Measurements from ENCODE around the gene GPN3.
A peak's percentile ranks its signal among the peaks of the same experiment; 100 is the strongest.
"Not testable (repeated sequence)": the region's sequence is repeated elsewhere in the genome, so short reads cannot be mapped to it uniquely, and the experiment has no call there.

The GPN3 gene

DNA sequence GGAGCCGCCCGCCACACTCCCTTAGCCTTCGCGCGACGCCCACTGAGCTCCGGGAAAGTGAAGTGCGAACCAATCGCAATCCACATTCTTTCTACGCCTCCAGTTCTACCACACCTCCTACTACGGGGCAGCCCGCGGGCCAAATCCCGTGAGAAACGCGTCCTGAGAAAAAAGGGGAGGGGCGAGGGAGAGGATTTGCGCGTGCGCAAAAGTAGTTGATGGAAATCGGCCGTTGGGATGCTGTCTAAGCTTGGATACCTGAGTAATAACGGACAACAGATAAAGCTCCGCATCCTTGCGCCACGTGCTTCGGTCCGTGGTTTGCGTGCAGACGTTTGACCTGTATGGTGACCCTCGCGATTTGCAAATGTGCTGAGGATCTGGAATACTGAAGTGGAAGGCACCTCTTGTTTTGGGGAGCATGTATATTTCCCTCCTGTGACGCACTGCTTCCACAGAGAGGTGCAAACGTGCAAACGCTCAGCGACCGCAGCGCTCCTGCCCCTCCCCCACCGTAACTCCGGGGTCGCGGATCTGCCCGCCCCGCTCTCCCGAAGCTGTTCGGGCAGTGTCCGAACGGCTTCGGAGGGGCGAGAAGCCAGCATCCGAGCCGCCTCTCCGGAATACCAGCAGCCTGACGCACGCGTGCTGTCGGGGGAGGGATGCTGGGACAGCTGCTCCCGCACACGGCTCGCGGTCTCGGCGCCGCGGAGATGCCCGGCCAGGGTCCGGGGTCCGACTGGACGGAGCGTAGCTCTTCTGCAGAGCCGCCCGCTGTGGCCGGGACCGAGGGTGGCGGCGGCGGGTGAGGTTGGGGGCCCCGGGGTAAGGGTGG lies at the start of gene GPN3, which contains the start of gene FAM216A:
Gene GPN3, minus strand, starts transcription at position 44 of the 835 bp plus-strand sequence. CDS start 54 bp downstream, outside the sequence.
Gene FAM216A, plus strand, starts transcription at position 632 of the 835 bp plus-strand sequence. Its CDS starts 31 bp downstream, at position 663.
- DNase-seq (ENCODE audit: low spot score): peak; percentile 99

DNA sequence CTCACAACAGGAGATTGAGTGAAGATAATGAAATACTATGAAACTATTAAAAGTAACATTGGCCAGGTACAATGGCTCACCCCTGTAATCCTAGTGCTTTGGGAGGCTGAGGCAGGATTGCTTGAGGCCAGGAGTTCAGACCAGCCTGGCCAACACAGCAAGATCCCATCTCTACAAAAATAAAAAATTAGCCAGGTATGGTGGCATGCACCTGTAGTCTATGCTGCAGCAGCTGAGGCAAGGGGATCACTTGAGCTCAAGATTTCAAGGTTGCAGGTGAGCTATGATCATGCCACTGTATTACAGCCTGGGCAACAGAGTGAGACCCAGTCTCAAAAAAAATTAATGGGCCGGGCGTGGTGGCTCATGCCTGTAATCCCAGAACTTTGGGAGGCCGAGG lies 48.9 kb upstream of the GPN3 start:
- no peak for DNase-seq (ENCODE audit: low spot score)

DNA sequence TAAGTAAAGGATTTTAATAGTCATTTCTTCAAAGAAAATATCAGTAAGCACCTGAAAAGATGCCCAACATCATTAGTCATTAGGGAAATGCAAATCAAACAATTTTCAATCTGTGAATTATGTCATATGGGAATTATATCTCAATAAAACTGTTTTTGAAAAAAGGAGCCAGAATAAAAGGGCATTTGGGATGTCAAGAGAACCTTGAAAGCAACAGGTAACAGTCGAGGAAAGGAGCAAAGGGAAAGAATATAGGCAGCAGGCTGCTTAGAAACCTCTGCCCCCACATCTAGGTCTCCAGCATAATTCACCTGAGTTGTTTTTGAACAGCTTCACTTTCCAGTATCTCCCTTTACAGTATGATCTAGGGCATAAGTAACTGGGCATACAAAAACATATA lies 46.3 kb upstream of the GPN3 start:
- no peak for DNase-seq (ENCODE audit: low spot score)

DNA sequence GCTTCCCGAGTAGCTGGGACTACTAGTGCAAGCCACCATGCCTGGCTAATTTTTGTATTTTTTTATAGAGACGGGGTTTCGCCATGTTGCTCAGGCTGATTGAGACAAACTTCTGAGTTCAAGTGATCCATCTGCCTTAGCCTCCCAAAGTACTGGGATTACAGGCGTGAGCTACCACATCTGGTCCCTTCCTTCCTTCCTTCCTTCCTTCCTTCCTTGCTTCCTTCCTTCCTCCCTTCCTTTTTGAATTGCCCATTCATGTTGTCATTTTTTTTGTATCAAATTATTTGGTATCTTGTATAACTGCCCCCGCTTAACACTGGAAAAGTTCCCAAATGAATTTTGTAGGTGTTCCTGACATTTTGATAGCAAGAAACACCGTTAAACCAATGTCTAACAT lies 45.8 kb upstream of the GPN3 start:
- no peak for DNase-seq (ENCODE audit: low spot score)

DNA sequence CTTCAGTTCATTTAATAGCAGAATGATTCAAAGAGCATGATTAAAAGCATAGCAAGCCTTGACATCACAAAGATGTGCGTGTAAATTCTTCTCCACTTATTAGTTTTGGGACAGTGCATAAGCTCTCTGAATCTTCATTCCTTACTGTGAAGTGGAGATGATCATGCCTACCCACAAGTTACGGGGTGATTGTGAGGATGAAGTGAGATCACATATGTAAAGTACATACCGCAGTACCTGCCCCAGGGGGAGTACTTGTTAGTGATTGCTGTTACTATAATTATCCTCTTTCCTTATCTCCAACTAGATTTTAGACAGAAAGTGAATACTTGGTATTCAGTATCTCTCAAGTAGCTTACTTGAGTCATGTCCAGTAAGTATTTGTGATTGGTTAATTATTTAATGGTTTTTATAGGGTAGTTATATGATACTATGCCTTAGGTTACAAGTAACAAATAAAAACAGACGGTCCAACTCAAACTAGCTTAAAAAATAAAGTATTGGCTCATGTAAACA lies 40.1 kb upstream of the GPN3 start:
- DNase-seq (ENCODE audit: low spot score): no peak

DNA sequence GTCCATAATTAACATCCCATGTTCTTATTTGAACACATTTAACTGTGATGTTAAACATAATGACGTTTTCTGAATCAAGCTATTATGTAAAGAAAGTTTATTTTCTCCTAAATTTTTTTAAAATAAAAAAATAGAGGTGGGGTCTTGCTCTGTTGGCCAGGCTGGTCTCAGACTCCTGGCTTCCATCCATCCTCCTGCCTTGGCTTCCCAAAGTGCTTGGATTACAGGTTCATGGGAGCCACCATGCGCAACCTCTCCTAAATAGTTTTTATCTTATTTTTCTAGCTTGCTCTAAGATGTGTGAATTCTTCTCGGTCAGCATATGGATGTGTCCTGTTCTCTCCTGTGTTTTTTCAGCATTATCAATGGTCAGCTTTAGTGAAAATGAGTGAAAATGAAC lies 37.3 kb upstream of the GPN3 start:
- no peak for DNase-seq (ENCODE audit: low spot score)

DNA sequence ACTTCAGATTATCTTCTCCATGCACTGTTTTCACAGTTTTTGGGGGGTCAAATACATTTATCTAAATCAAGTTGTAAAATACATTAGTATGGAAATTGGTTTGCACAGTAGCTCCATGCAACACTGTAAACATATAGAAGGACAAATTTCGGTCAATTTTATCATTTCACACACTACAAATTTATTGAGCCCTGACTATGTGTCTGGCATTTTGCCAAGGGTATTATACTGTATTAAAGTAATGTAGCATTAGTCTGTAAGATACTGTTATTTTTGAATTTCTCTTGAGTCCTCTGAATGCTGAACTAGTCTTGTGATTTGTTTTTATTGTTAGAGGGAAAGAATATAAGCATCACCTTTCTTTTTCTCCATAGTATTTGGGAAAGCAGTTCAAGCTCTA lies 35.4 kb upstream of the GPN3 start:
- DNase-seq (ENCODE audit: low spot score): no peak

DNA sequence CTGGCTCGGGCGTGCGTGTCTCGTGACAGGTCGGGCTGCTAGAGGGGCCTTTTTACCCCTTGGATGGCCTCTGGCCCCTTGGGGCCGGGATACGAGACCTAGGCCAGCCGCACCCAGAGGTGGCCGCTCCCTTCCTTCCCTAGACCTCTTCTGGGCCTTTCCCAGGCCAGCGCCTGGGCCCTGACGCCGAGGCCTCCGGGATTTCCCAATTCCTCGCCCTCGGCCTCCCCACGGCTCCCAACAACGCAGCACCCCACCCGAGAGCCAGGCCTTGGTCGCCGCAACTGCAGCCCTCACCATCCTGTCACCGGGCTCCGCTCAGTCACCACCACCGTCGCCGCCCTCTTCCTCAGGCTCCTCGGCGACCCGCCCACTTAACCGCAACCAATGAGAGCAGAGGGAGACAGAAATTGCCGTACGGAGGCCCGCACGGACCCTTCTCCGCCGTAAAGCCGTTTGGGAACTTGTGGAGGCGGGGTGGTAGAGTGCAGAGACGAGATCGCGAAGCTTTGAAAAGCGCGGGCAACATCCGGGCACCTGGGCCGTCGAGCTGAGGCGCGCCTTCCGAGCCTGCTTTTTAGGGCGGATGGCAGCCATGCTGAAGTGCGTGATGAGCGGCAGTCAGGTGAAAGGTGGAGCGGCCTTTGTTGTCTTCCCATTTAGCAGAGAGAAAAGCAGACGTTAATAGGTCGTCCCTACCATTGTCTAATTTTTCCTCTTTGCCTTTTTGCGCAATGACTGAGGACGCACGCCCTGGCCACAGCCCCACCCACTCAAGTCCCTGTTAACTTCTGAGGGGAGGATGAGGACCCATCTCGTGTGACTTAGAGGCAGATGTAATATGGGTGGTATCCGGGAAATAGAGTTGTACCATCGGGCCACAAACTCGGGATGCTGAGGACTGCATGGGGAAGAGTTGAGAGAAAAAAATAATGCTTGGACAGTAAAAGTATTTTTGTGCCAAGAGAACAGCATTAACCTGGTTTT lies 34.0 kb upstream of the GPN3 start, which contains the start of the genes RAD9B and VPS29:
Gene RAD9B, plus strand, starts transcription at position 580 of the 987 bp plus-strand sequence. Its CDS starts 7 bp downstream, at position 587.
Gene VPS29, minus strand, starts transcription at position 360 of the 987 bp plus-strand sequence. Its CDS starts 60 bp downstream, at position 300.
- peak; percentile 99 for DNase-seq (ENCODE audit: low spot score)

DNA sequence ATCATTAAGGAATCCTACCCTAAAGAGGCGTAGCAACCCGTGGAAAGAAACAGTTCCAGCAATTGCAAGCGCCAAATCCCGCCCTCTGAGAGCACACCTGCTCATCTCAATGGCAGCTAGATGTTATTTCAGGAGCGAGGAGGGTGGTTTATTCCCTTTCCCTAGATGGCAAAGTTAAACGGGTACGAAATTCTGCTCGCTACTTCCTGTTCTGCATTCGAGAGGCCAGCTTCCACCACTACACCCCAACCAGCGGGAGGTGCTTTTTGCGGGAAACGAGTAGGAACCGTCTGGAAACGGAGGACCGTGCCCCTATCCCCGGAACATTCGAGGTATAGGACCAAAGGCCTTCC lies 33.3 kb upstream of the GPN3 start:
- DNase-seq (ENCODE audit: low spot score): no peak

DNA sequence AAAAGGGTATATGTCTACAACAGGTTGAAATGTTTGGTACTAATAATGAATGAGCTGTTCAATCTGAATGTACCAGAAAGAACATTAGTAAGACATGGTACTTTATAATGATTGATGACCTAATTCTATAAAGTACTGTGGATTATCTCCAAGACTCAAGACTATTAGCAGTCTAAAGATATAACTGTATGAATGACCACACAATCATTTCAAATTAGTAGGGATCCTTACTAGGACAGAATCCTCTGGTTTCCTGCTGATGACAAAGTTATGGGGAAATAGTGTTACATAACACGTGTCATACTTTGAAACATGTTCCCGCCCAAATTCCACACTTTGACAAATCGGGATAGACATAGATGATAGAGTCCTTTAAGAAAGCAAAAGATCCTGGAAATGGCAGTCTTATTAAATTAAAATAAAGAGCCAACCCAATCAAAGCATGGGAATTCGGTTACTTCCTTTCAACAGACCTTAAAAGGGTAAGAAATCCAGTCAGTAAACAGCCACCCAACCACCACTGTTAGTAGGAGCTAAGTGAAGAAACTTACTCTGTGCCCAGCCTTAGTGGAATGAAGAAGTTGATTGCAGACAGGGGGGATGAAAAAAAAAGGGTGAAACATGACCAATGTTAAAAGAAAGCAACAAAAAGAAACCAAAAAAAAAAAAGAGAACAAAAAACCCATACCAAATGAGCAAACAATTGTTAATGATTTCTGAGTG lies 31.1 kb upstream of the GPN3 start:
- no peak for DNase-seq (ENCODE audit: low spot score)

DNA sequence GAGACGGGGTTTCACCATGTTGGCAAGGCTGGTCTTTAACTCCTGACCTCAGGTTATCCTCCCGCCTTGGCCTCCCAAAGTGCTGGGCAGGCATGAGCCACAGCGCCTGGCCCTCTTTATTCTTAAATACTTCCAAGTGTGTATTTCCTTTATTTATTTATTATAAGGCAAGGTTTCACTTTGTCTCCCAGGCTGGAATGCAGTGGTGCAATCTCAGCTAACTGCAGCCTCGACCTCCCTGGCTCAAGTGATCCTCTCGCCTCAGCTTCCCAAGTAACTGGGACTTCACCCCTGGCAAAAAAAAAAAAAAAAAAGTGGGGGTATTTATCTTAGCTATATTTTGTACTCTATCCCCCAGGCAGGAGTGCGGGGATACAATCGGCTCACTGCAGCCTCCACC lies 7.4 kb upstream of the GPN3 start:
- DNase-seq (ENCODE audit: low spot score): no peak

DNA sequence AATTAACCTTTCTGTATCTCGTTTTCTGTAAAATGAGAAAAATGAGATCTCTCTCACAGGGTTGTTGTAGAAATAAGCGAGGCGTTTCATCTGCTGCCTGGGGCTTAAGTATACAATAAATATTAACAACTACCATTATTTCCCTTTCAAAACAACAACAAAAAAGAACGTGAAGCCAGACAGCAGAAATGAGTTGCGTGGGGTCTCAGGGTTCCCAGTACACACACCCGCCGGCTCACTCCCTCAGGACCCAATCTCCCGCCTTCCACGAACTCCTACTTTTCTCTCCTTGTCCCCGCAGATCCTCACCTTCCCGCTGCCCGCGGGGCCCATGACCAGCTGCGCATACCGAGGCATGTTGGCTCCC lies 227 bp downstream of the GPN3 start:
- no peak for DNase-seq (ENCODE audit: low spot score)

DNA sequence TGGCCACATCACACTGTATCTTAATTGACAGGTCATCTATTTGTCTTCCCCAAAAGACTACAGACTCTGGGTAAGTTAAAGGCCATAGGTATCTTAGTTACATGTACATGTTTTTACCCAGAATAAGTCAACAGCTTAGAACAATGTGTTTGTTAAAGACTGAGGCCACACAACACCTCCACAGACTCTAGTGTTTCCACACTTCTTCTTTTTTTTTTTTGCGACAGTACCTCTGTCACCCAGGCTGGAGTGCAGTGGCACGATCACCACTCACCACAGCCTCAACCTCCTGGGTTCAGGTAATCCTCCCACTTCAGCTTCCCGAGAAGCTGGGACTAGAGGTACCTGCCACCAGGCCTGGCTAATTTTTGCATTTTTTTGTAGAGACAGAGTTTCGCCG lies 1.3 kb downstream of the GPN3 start:
- no peak for DNase-seq (ENCODE audit: low spot score)

DNA sequence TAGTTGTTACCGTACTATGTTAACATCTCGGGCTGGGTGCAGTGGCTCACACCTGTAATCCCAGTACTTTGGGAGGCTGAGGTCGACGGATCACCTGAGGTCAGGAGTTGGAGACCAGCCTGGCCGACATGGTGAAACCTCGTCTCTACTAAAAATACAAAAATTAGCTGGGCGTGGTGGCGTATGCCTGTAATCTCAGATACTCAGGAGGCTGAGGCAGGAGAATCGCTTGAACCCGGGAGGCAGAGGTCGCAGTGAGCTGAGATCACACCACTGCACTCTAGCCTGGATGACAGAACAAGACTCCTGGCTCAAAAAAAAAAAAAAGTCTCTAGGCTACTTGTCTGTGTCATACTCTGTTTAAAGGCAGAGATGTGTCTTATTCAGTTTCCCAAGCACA lies 2.3 kb downstream of the GPN3 start:
- not testable (repeated sequence) for DNase-seq (ENCODE audit: low spot score)

DNA sequence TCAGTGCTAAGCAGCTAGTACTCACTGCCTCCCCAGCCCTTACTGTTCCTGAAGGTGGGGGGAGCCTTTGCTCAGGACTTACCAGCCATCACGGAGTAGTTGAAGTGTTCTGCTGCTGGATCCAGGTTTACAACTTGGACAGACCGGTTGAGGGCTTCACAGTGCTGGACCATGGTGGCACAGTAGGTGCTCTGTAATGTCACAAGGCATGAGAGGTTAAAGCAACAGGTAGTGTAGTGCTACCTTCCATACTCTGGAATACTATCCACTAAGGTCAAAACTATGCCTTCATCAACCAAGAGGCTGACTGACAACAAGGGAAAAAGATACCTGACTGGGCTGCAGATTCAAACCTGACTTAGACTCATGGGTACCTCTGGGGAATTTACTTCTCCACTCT lies 3.0 kb downstream of the GPN3 start:
- DNase-seq (ENCODE audit: low spot score): no peak

DNA sequence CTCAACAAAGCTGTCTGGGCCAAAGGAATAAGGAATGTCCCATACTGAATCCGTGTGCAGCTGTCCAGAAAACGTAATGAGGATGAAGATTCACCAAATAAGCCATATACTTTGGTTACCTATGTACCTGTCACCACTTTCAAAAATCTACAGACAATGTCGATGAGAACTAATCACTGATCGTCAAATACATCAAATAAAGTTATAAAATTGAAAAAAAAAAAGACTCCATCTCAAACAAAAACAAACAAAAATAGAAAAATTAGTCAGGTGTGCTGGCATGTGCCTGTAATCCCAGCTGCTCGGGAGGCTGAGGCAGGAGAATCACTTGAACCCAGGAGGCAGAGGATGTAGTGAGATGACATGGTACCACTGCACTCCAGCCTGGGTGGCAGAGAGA lies 6.9 kb downstream of the GPN3 start:
- DNase-seq (ENCODE audit: low spot score): not testable (repeated sequence)

DNA sequence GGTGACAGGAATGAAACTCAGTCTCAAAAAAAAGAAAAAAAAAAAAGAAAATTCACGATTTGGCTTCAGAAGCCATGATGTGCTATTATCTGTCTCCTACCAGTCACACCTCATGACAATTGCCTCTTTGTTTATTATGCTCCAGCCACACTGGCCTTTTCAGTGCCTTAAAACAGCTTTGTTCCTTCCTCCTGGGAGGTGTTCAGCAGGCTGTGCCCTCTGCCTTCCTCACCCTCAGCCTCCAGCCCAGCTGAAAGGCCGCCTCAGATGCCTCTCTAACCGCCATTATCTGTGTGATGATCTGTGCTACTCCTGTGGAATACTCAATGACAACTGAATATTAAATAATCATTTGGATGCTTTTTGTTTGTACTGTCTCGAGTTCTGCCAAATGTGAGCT lies 9.3 kb downstream of the GPN3 start:
- no peak for DNase-seq (ENCODE audit: low spot score)

DNA sequence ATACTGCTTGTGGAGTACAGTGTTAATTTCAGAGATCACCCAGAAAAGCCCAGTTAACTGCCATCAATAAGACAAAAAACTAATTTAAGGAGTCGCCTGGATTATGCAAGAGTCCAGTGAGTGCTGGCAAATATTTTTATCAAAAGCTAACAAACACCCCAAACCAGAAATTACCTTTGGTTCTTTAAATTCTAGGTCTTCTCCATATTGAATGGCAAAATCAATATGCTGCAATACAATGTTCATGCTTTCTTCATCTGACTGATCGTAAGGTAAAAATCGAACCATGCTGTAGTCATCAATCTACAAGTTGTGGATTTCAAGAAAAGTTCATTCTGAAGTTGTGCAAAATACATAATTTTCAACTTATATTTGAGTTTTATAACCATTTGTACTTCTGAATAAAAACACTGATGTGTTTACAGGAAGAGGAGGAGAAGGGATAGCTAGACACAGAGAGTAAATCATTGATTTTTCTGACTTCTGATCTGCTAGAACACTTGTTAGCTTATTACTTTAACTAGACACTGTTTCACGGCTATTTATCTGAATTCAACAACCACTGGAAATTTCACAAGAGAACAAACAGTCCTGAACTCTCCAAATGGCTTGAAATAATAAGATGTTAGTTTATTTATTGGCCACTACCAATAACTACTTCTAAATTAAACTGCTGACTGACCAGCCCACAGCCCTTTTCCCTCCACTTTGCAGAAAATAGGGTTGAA lies 14.3 kb downstream of the GPN3 start:
- no peak for DNase-seq (ENCODE audit: low spot score)

DNA sequence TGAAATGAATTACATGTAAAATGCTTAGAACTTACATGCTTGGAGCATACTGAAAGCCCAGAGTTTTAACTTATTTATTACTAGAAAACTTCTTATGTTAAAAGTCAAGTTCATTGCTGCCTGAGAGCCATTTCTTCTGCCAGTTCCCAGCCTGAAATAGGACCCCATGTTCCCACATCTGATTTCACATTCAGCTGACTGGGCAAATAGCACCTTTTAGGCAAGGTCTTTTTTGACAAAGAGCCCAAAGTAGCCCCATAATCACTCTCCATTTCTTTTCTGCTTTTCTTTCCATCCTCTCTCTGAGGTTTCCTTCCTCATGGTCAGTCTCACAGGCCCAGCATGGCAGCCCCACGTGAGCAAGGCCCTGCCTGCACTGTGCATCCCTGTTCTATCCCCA lies 16.8 kb downstream of the GPN3 start:
- no peak for DNase-seq (ENCODE audit: low spot score)

DNA sequence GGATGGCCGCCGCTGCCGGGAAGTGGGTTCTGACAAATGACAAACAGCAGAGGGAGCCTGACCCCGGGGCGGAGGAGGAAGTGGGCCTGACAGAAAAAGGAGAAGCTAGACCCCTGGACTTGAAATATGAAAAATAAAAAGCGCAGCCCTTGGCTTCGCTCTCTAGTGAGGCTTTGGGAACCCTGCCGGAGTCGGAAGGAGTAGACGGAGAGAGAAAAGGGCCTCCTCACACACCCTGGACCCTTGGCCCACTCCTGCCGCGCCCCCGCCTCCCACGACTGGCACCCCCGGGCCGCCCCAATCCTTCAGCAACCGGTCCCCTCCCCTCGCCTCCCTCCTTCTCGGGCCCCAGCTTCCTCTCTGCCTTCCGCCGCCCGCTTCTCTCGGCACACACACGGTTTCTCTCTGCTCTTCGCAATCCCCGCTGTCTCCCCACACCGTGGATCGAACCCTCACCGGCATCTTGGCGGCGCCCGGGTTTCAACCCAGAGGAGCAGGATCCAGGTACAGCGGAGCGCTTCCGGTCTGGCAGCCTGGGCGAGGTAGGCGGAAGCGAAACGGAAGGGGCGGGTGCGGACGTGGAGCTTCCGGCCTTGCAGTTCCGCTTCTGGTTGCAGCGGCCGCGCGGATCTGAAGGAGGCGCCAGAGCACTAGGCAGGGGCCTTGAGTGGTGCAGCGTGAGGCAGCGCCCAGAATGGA lies 18.1 kb downstream of the GPN3 start, which contains the start of gene ARPC3:
Gene ARPC3, minus strand, starts transcription at position 539 of the 699 bp plus-strand sequence. Its CDS starts 77 bp downstream, at position 462.
- peak; percentile 96 for DNase-seq (ENCODE audit: low spot score)
